Smooth muscle cell of the brain vasculature (primary cell): ENCODE measurements around the gene LIN37.
A peak's percentile ranks its signal among the peaks of the same experiment; 100 is the strongest.
"Not testable (repeated sequence)": the region's sequence is repeated elsewhere in the genome, so short reads cannot be mapped to it uniquely, and the experiment has no call there.

Experiments used
- DNase-seq: peaks from one replicate; pipeline ENCODE4 v3.0.0-alpha.2; 2012; ENCODE audit warnings: low read depth, low spot score

The LIN37 gene

GRCh38 chr19:35752746-35753350 lies 4.5 kb downstream of the LIN37 start:
- DNase-seq = no peak

GRCh38 chr19:35753634-35754369 lies 5.4 kb downstream of the LIN37 start:
- DNase-seq = no peak

DNA sequence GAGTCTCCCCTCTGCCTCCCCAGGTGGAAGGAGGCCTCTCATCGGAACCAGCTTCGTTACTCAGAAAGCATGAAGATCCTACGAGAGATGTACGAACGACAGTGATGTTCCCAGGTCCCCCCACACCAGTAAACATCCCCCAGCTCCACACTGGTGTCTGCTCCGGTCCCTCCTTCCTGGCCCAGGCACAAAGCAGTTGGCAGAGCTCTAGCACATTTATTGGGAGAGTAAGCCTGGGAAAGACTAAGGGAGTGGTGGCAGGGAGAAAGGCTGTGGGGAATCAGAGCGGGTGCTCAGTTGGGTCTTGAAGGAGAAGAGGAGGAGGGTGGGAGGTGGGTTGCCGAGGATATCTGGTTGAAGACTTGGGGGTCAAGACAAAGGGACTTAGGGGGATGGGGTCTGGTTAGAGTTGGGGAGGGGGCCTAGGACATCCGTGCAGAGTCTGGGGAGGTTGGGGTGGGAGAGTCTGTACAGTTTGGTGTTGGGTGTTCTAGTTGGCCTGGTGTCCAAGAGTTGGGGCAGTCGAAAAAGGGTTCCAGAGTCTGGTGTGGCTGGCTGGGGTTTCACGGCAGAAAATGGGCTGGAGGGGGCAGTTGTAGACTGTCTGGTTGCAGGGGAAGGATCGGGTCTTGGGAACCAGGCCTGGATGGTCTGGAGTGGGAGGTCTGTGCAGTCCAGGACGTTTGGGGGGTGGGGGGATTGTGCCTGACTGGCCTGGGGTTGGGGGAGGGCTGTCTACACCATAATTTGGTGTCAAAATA lies 6.2 kb downstream of the LIN37 start:
- no peak for DNase-seq

DNA sequence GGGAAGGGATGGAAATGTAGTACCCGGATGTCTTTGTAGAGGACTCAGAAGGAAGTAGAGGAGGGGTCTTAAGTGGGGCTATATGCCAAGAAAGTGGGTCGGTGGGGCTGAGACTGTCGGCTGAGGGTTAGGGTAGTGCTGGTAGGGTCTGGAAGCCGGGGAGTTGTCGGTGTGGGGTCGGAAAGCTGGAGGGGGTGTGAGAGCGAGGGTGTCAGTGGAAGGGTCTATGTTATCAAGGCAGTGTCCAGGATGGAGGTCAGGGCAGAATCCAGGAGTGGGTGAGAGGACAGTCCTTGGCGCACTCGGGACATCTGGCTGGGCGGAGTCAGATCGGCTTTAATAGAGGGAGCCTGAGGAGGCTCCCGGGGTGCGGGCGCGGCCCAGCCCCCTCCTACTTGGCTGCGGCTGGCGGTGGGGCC lies 6.8 kb downstream of the LIN37 start:
- no peak for DNase-seq

GRCh38 chr19:35755550-35756376 lies 7.4 kb downstream of the LIN37 start:
- DNase-seq = no peak

- no peak for DNase-seq
Measured at GRCh38 chr19:35756377-35757230, 8.2 kb downstream of the LIN37 start, which contains the start of gene HSPB6. Gene HSPB6, minus strand, starts transcription at chr19:35757029. Its CDS starts 21 bp downstream, at chr19:35757008.

- DNase-seq = peak; percentile 89
Measured at GRCh38 chr19:35757231-35757748, 8.9 kb downstream of the LIN37 start.

DNA sequence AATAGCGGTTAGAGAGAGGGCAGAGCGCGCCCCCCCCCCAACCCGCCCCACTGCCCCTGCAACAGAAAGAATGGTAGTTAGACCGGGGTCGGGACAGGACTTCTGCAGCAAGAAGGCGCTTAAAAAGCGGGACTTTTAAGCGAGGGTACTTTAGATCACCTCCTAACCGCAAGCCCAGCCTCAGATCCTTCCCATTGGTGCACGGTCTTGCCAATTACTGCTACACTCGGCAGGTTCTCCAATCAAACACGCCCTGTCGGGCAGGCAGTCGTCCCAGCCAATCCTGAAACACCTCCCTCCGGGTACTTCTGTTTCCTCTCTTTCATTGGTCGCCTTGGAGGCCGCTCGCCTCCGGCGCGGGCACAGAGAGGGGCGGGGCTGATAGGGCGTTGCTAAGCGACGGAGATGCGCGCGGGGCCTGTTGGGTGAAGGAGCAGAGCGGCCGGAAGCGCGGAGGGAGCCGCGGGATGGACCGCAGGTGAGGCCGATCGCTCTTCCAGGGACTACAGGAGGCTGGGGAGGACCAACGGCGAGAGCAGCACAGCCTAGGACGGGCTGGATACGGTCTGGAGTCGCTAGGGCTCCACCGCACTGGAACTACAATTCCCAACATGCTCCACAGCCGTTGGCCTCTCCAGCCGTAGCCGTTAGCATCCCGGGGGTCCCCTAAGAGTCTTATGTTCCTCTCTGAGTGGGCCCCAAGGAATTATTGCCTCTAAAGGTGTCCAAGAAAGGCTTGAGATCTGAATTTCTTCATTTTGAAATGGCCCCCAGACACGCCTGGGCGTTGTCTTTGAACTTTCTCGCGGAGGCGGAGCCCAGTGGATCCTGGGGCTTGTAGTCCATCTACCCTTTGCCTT lies 9.6 kb downstream of the LIN37 start, which contains the start of gene PROSER3:
PROSER3 (plus strand) TSS at position 428 of the 860 bp plus-strand sequence; CDS start at position 468, 40 bp downstream.
- peak; percentile 97 for DNase-seq

- no peak for DNase-seq
Measured at GRCh38 chr19:35759697-35760096, 11.3 kb downstream of the LIN37 start.

DNA sequence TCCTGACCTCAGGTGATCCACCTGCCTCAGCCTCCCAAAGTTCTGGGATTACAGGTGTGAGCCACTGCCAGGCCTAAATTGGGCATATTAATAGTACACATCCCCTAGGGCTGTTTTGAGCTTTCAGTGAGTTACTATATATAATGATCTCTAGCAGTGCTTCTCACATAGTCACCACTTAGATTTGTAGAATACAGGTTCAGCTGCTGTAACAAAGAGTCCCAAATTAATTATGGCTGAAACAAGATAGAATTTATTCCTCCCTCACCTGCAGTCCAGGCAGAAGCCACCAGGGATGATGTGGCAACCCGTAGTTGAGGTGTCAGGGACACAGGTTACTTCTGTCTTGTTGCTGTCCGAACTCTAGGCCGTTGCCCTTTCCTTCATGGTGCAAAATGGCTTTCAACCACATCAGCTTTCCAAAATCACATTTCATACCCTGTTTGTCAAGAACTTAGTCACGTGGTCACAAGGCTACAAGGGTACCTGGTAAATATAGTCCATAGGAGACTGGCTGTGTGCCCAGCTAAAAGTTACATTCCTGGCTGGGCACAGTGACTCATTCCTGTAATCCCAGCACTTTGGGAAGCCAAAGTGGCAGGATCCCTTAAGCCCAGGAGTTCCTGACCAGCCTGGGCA lies 12.5 kb downstream of the LIN37 start:
- DNase-seq = no peak

DNA sequence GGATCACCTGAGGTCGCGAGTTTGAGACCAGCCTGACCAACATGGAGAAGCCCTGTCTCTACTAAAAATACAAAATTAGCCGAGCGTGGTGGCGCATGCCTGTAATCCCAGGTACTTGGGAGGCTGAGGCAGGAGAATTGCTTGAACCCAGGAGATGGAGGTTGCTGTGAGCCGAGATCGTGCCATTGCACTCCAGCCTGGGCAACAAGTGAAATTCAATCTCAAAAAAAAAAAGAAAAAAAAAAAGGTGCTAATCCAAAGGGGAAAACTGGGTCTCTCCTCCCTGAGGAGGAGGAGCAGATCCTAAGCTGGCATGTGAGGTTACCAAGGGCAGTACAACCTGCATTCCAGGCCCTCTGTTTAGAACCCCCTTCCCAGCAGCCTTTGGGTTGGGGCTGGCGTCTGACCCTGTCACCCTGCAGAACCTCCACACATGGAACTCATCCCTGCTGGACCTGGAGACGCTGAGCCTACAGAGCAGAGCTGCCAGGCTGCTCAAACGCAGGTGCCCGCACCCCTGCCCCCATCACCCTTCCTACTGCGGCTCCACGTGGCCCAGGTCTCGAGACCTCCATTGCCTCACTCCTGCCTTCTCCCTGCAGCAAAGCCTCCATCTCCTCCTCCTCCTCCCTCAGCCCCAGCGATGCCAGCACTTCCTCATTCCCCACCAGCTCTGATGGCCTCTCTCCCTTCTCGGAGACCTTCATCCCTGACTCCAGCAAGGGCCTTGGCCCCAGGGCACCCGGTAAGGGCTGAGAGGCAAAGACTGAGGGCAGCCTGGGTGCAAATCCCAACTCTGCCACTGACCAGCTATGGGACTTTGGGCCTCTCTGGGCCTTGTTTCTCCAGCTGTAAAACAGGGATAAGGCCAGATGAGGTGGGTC lies 16.3 kb downstream of the LIN37 start:
- DNase-seq = no peak

DNA sequence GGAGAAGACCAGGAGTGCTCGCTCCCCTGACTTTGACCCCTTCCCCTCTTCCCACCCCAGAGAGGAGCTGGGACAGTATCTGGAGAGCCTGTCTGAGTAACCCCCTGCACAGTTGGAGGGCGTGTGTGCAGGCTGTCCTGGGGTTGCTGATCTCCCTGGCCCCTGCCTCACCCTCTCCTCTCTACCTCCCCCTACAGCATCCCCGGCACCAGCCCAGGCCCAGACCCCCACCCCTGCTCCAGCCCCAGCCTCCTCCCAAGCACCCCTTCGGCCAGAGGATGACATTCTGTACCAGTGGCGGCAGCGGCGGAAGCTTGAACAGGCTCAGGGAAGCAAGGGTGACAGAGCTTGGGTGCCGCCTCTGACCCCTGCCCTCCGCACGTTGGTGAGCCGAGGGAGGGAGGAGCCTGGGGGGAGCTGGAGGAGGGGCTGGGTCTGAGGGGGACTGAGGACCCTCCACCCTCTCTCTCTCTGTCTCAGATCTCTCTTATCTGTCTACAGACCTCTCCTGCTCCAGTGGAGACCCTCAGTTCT lies 18.3 kb downstream of the LIN37 start:
- no peak for DNase-seq

GRCh38 chr19:35767288-35768081 lies 19.1 kb downstream of the LIN37 start:
- DNase-seq = no peak

- DNase-seq = no peak
Measured at GRCh38 chr19:35768082-35768421, 19.7 kb downstream of the LIN37 start.

DNA sequence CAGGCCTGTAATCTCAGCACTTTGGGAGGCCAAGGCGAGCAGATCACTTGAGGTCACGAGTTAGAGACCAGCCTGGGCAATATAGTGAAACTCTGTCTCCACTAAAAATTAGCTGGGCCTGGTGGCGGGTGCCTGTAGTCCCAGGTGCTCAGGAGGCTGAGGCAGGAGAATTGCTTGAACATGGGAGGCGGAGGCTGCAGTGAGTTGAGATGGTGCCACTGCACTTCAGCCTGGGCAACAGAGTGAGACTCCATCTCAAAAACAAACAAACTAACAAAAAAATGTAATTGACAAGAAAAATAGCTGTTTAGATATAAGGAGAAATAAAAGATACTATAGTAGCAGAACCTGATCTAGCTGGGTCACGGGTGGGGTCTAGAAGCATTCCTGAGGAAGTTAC lies 24.0 kb downstream of the LIN37 start:
- not testable (repeated sequence) for DNase-seq

DNA sequence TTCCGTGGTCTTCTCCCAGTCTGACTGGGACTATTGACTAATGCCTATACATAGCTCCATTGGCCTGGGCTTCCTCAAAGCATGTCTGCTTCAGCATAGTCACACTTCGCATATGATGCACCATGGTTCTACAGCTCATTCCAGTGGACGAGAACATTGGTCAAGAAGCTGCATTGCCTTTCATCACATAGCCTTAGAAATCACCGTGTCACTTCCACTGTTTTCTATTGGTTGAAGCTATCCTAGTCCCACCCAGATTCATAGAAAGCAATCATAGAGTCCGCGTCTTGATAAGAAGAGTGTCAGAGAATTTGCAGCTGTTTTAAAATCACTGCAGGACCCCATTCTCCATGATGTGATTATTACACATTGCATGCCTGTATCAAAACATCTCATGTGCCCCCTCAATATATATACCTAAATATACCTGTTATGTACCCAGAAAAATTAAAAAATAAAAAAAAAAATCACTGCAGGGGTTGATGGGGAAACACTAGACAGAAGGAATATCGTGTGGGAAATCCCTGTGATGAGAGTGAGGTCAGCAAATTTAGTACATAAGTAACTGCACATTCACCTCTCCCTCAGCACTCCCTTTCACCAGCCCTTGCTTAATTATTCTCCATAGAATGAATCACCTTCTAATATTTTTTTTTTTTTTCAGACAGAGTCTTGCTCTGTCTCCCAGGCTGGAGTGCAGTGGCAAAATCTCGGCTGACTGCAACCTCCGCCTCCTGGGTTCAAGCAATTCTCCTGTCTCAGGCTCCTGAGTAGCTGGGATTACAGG lies 24.8 kb downstream of the LIN37 start:
- DNase-seq = no peak
